DMS53 treated with DMSO at 0.1 percent for 48 hours (cell line): Measurements from ENCODE around the gene HSFX3.
A peak's percentile ranks its signal among the peaks of the same experiment; 100 is the strongest.
"Not testable (repeated sequence)": the region's sequence is repeated elsewhere in the genome, so short reads cannot be mapped to it uniquely, and the experiment has no call there.

Experiments used
- DNase-seq: peaks from one replicate; lab custom pipeline; 2025; ENCODE audit not compliant: unreplicated experiment; lab: John Stamatoyannopoulos, UW

HSFX3 gene

GRCh38 chrX:149518236-149518635, 31.5 kb downstream of the HSFX3 start:
- no peak for DNase-seq

GRCh38 chrX:149517308-149517707, 32.4 kb downstream of the HSFX3 start:
- DNase-seq, result no peak

DNA sequence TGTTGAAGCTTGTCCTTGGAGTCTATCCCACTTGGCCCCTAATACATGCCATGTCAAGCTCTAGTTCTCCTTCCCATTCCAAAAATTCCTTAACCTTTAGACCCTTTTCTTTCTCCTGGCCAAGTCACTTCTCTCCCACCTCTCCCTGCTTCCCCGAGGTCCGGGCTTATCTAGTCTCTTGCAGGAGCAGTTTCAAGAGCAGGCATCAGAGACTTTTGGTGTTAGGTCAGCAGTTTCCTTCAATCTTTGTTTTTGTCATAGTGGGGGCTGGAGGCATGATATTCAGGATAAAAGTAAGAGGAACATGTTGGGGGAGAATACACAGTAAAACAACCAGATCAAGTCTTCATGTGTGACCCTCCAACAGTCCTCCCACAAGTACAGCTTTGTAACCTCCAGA, 33.1 kb downstream of the HSFX3 start:
- DNase-seq, result no peak

DNA sequence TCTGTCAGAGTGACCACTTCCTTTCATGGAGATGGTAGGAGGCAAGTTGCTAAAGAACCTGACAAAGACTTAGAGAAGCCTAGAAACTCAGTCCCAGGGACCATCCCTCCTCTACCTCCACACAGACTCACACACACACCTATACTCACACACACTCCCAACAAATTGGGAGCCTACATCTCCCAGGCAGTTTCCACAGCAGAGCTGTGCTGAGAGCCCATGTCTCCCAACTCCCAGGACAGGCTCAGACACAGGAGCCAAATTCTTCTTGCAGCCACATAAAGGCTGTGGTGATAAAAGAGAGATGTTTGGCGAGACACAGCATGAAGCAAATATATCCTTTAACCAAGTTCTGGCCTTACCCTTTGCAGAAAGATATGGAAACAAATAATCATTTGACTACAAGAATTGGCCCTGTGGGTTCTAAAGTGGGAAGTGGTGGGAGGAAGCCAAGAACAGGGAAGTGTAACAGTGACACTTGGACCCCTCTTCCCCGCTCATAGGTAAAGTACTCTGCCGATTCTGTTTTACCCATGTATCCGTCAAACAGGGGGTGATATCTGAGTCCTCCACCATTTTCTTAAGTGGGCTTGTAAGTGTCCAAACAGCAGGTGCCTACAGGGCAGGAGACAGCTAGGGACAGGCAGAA, 33.6 kb downstream of the HSFX3 start:
- DNase-seq, result no peak

GRCh38 chrX:149513825-149514428, 35.8 kb downstream of the HSFX3 start:
- DNase-seq, result no peak

GRCh38 chrX:149512225-149512885, 37.4 kb downstream of the HSFX3 start:
- peak; percentile 24 for DNase-seq

- DNase-seq, result no peak
Observed at GRCh38 chrX:149511081-149511480, 38.6 kb downstream of the HSFX3 start.

DNA sequence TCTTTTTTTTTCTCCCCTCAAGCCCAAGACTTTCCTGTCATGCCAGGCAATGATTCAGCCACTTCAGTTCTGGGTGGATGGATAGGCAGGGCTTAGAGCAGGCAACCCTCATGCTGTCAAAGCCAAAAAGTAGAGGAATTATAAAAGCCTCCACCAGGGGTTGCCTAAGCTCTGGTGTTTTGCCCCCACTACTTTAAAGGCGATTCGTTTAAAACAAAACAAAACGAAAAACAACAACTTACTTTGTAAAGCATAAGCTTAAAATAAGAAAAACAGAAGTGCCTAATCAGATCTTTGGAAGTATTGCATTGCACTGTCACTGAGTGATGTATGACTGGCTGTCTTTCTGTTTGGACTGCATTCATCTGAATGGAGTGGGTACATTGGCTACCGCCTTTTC, 39.3 kb downstream of the HSFX3 start:
- DNase-seq, result no peak

DNA sequence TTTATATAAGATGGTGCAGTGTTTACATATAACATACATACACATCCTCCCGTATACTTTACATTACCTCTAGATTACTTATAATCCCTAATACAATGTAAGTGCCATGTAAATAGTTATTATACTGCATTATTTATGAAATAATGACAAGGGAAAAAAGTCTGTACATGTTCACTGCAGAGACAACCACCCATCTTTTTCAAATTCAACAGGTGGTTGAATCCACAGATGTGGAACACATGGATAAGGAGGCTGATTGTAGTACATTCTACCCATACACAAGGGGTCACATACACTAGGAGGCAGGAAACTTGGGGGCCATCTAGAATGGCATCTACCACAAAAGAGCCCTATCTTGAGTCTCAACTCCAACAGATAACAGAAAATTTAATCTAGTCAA, 41.3 kb downstream of the HSFX3 start:
- no peak for DNase-seq

GRCh38 chrX:149506349-149506748, 43.4 kb downstream of the HSFX3 start:
- DNase-seq, result no peak

- DNase-seq, result no peak
Observed at GRCh38 chrX:149505671-149506070, 44.1 kb downstream of the HSFX3 start.

GRCh38 chrX:149504915-149505651, 44.6 kb downstream of the HSFX3 start, which contains the start of gene IDS:
Gene IDS, minus strand, starts transcription at chrX:149505306. Its CDS starts 169 bp downstream, at chrX:149505137.
- DNase-seq, result peak; percentile 62

DNA sequence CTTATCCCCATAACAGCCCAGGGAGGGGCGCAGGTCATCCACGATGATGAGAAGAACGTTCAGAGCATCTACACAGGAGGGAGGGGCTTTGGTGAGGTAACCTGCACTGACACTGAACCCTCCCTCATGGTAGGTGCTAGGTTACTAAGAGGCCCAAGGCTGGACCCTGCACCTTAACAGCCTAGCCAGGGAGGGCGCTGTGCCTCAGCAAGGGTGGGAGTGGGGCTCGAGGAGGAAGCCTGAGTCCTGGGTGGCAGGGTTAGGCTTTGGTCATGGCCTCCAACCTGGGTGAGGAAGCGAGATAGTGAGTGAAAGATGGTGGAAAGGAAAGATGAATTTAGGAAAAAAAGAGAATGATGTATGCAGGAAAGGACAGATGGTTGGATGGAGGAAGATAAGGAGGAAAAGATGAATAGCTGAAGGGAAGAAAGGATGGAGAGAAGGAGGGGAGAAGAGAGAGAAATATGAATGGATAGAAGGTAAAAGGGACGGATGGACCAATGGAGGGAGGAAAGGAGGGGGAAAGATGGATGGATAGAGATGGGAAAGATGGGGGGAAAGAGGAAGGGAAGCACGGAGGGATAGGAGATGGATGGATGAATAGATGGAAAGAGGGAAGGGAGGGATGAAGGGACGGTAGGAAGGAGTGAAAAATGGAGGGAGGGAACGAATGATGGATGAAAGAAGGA, 45.4 kb downstream of the HSFX3 start:
- no peak for DNase-seq

DNA sequence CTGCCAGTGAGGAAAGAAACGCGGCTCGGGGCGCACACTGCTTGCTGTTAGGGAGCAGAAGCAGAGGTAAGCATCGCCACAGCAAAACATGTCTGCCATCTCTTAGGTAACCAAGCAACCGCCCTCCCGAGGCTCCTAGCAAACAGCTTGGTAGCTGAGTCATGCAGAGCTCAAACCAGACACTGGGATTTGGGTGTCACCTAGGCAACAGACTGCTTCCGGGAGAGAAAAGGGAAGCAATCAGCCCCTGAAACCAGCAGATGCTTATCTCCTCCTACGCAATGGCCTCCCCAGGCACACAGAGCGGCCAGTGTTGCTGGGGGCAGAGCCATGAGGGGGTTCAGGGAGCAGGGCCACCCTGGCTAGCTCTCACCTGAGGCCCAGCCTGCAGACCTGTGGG, 46.3 kb downstream of the HSFX3 start:
- DNase-seq, result peak; percentile 10

- DNase-seq, result not testable (repeated sequence)
Observed at GRCh38 chrX:149502923-149503322, 46.8 kb downstream of the HSFX3 start.

- DNase-seq, result no peak
Observed at GRCh38 chrX:149499766-149500165, 50.0 kb downstream of the HSFX3 start.

- DNase-seq, result no peak
Observed at GRCh38 chrX:149498767-149499166, 51.0 kb downstream of the HSFX3 start.
